Ovary (tissue), 3 donors: ENCODE results near the gene PPP2R2B.

Source experiments
- EP300 ChIP-seq: sonication (generic); formaldehyde crosslinking; IDR thresholded peaks from one replicate; pipeline ENCODE4 v1.6.1; 2017; ENCODE audit warnings: antibody characterized with exemption
- POLR2A ChIP-seq: fragments of 450-650 bp; IDR thresholded peaks from one replicate; pipeline ENCODE4 v1.6.1; 2017; ENCODE audit warnings: antibody characterized with exemption, mild to moderate bottlenecking, moderate library complexity
- TF ChIP-seq, protein P1 (sequence below), 3 donors: fragments of 450-650 bp in 2 of 3; fragments of 200-600 bp in 1 of 3; IDR thresholded peaks; one replicate each; pipeline versions ENCODE4 v1.5.1 to v1.8.0; 2016 to 2022; ENCODE audit warnings: antibody characterized with exemption in 3 of 3, mild to moderate bottlenecking in 1 of 3
- donor health status: DM: no; HTN: no; CAD: no.

DNA sequence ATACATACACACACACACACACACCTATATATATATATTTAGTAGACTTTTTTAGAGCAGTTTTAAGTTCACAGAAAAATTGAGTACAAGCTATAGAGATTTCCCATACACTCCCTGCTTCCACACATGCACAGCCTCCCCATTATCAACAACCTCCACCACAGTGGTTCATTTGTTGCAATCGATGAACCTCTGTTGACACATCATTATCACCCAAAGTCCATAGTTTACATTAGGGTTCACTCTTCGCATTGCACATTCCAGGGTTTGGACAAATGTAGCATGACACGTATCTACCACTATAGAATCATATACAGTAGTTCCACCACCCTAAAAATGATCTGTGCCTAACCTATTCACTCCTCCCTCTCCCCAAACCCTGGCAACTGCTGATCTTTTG, 111.0 kb downstream of the PPP2R2B start:
- TF ChIP-seq, protein P1, sequence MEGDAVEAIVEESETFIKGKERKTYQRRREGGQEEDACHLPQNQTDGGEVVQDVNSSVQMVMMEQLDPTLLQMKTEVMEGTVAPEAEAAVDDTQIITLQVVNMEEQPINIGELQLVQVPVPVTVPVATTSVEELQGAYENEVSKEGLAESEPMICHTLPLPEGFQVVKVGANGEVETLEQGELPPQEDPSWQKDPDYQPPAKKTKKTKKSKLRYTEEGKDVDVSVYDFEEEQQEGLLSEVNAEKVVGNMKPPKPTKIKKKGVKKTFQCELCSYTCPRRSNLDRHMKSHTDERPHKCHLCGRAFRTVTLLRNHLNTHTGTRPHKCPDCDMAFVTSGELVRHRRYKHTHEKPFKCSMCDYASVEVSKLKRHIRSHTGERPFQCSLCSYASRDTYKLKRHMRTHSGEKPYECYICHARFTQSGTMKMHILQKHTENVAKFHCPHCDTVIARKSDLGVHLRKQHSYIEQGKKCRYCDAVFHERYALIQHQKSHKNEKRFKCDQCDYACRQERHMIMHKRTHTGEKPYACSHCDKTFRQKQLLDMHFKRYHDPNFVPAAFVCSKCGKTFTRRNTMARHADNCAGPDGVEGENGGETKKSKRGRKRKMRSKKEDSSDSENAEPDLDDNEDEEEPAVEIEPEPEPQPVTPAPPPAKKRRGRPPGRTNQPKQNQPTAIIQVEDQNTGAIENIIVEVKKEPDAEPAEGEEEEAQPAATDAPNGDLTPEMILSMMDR (IDR thresholded peaks at IDR 0.05): no peak
- TF ChIP-seq POLR2A (no peak), EP300 (no peak)
